ENCODE data around the gene FHIT.

DNA sequence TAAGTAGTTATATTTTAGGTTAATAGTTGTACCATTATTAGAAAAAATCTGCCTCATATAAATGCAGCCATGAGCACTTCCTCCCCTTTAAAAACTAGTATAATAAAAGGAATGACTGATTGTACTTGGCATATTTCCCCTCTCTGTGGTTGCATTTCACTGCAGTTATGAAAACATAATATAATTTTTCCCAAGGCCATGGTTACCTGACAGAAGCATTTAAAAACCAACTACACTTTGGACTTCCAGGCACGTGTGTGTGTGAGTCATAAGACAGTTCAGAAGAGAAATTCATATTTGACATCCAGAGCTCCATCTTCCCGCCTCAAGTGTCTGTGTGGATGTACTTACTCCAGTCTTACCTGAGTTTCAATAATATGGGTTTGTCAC is 1373.2 kb downstream of the FHIT start:
- TF ChIP-seq POLR2A (IDR thresholded peaks at IDR 0.05) (no peak), CTCF (IDR thresholded peaks at IDR 0.05) (no peak)

All from Peyer's patch (tissue), 4 donors.